K562 (cell line): ENCODE results near the gene LRRC3. TPM values are rescaled to one million over a fixed set of nuclear protein-coding genes. Genes with fewer than 3 reads are reported as not detected.

ENCODE experiments used
- ATAC-seq: fragments of 200-7000 bp; cut with Tn5 transposase; 3 replicates; pipeline ENCODE4 v1.9.1; 2020; ENCODE audit warnings: moderate library complexity
- BruUV-seq: library from RNA; stranded (reverse); fragments of 400-500 nt; replicated peaks from 2 replicates; lab custom pipeline; 2021; lab: Mats Ljungman, UMichigan
- CTCF ChIA-PET: fragments of 300-600 bp; formaldehyde crosslinking; extraction: SDS; loops from one replicate; lab custom pipeline; 2021; ENCODE audit warnings: low intra/inter-chr PET ratio; lab: Yijun Ruan, JAX
- POLR2A ChIA-PET: fragments of 300-600, 350-650 bp; sonication (Branson Sonifier 250); formaldehyde crosslinking; extraction: SDS; loops from one replicate; lab custom pipeline; 2021; ENCODE audit warnings: antibody characterized with exemption, inconsistent platforms; lab: Yijun Ruan, JAX
- DNase-seq, 4 experiments: peaks; one replicate each; pipeline versions ENCODE4 v3.0.0 to v3.0.0-alpha.2; 2011 to 2018; ENCODE audit warnings: low spot score in 3 of 4, mixed read lengths in 3 of 4; ENCODE audit errors: extremely low read depth in 1 of 4
- FAIRE-seq: peaks from 2 replicates; lab custom pipeline; 2011; peaks lifted over from hg19 to GRCh38; lab: Jason Lieb, UNC
- H2AFZ ChIP-seq: 2 replicates; pipeline ENCODE4 v1.6.0; 2011; ENCODE audit warnings: low read depth, low read length, control low read depth, inconsistent platforms
- H3K27ac ChIP-seq: fragments of 200-600 bp; 3 replicates; pipeline ENCODE4 v1.8.0; 2011; ENCODE audit warnings: low read depth, mild to moderate bottlenecking, control low read depth, inconsistent platforms, low read length, moderate library complexity, mixed read lengths; ENCODE audit errors: extremely low read depth
- H3K27me3 ChIP-seq, 2 experiments: fragments of 300-600 bp in 1 of 2; 2 replicates in 1 of 2; 3 replicates in 1 of 2; pipeline versions ENCODE4 v1.6.0 to v1.8.0; 2011; ENCODE audit warnings: inconsistent platforms in 2 of 2, low read length in 2 of 2, mild to moderate bottlenecking in 1 of 2, mixed read lengths in 1 of 2, moderate library complexity in 1 of 2; ENCODE audit not compliant: control insufficient read depth in 2 of 2, insufficient read depth in 2 of 2
- H3K36me3 ChIP-seq: fragments of 300-600 bp; 3 replicates; pipeline ENCODE4 v1.8.0; 2011; ENCODE audit warnings: mild to moderate bottlenecking, low read length, inconsistent platforms; ENCODE audit not compliant: control insufficient read depth, insufficient read depth
- H3K4me1 ChIP-seq, 2 experiments: fragments of 200-600 bp in 1 of 2; replicated peaks in 1 of 2; 2 replicates in 1 of 2; 3 replicates in 1 of 2; pipeline versions ENCODE4 v1.5.1 to v1.8.0; 2011; ENCODE audit warnings: inconsistent platforms in 2 of 2, low read length in 2 of 2, mild to moderate bottlenecking in 1 of 2, mixed read lengths in 1 of 2, moderate library complexity in 1 of 2; ENCODE audit not compliant: control insufficient read depth in 2 of 2, insufficient read depth in 2 of 2
- H3K4me2 ChIP-seq: 2 replicates; pipeline ENCODE4 v1.6.1; 2011; ENCODE audit warnings: low read length, control low read depth, inconsistent platforms, mixed read lengths; ENCODE audit not compliant: insufficient read depth
- H3K4me3 ChIP-seq: fragments of 200-600 bp; sonication (generic), shearing (Covaris generic); 2 replicates; pipeline ENCODE4 v1.5.1; 2016; ENCODE audit warnings: control low read depth, inconsistent platforms
- H3K79me2 ChIP-seq: fragments of 200-600 bp; 3 replicates; pipeline ENCODE4 v1.8.0; 2011; ENCODE audit warnings: low read length, inconsistent platforms; ENCODE audit not compliant: control insufficient read depth, insufficient read depth
- H3K9ac ChIP-seq, 2 experiments: 2 replicates each; pipeline versions ENCODE4 v1.6.0 to v1.6.1; 2011; ENCODE audit warnings: low read depth in 2 of 2, low read length in 2 of 2, control low read depth in 1 of 2, inconsistent platforms in 1 of 2, mild to moderate bottlenecking in 1 of 2, mixed read lengths in 1 of 2; ENCODE audit not compliant: insufficient read depth in 1 of 2
- H3K9me1 ChIP-seq: one replicate; pipeline ENCODE4 v1.6.0; 2011; ENCODE audit warnings: inconsistent platforms, mild to moderate bottlenecking, low read length, moderate library complexity; ENCODE audit not compliant: control insufficient read depth, insufficient read depth
- H3K9me3 ChIP-seq: replicated peaks from 2 replicates; pipeline ENCODE4 v1.5.1; 2011; ENCODE audit warnings: low read depth, low read length, inconsistent platforms; ENCODE audit not compliant: control insufficient read depth, insufficient read depth
- H4K20me1 ChIP-seq: replicated peaks from 2 replicates; pipeline ENCODE4 v1.6.1; 2011; ENCODE audit warnings: low read length, inconsistent platforms, mixed read lengths; ENCODE audit not compliant: control insufficient read depth, insufficient read depth
- CTBP1 ChIP-seq: fragments of 450-650 bp; IDR thresholded peaks from 2 replicates; pipeline ENCODE4 v1.6.1; 2016; ENCODE audit warnings: borderline replicate concordance
- HNRNPH1 ChIP-seq: fragments of 200-400 bp; formaldehyde crosslinking; optimal IDR thresholded peaks from 2 replicates; pipeline ENCODE3; 2017; ENCODE audit warnings: low read depth, mild to moderate bottlenecking, low read length, moderate library complexity
- NR2C2 ChIP-seq, 2 experiments: fragments of 200-800 bp in 1 of 2; sonication (Bioruptor generic) in 1 of 2; sonication (generic) in 1 of 2; formaldehyde crosslinking in 1 of 2; IDR thresholded peaks; 2 replicates each; pipeline versions ENCODE4 v1.6.1 to v1.8.0; 2016 to 2022; ENCODE audit warnings: mild to moderate bottlenecking in 1 of 2, missing compliant biosample characterization in 1 of 2, missing genetic modification characterization in 1 of 2, missing genetic modification reagents in 1 of 2
- POLR2AphosphoS5 ChIP-seq: IDR thresholded peaks from 2 replicates; pipeline ENCODE4 v1.6.1; 2011; ENCODE audit warnings: mild to moderate bottlenecking, low read depth, low read length, moderate library complexity; ENCODE audit not compliant: control insufficient read depth, insufficient read depth
- POLR2B ChIP-seq: fragments of 450-650 bp; IDR thresholded peaks from 2 replicates; pipeline ENCODE4 v1.6.1; 2018; ENCODE audit warnings: low read depth; ENCODE audit not compliant: partially characterized antibody
- TCF15 ChIP-seq: fragments of 250-450 bp; sonication (Bioruptor Pico); IDR thresholded peaks from 2 replicates; pipeline ENCODE4 v1.8.0; 2022; ENCODE audit warnings: moderate library complexity, mild to moderate bottlenecking, inconsistent platforms
- ZBTB49 ChIP-seq: sonication (generic); formaldehyde crosslinking; IDR thresholded peaks from 2 replicates; pipeline ENCODE4 v1.8.0; 2022; ENCODE audit warnings: missing genetic modification reagents, mild to moderate bottlenecking, borderline replicate concordance
- ZFP36 ChIP-seq: fragments of 150-350 bp; IDR thresholded peaks from 2 replicates; pipeline ENCODE4 v1.6.1; 2018; ENCODE audit warnings: low read length, low read depth; ENCODE audit not compliant: partially characterized antibody
- WGBS: fragments of 100-300 bp; shearing (Covaris generic); methylation state at CpG from one replicate; pipeline ENCODE4 v1.1.6; 2016; ENCODE audit warnings: low coverage, mixed read lengths; ENCODE audit not compliant: insufficient coverage; ENCODE audit errors: missing lambda C conversion rate; 5-methylcytosine and 5-hydroxymethylcytosine counted together
- in situ Hi-C: fragments of 300-500 bp; cut with MboI; formaldehyde crosslinking; loops from 4 replicates; pipeline ENCODE4 v1.15.0; 2018; ENCODE audit warnings: inconsistent platforms, mixed read lengths
- intact Hi-C: fragments of 100-400 bp; cut with micrococcal nuclease; formaldehyde crosslinking; loops from 2 replicates; pipeline ENCODE4 v1.14.2; 2022
- polyA plus RNA-seq, 8 experiments: library from polyadenylated mRNA; depleted of rRNA in 4 of 8; stranded (reverse) in 5 of 8; unstranded in 3 of 8; fragments of >200 nt; fragmentation: Nextera tagmentation in 2 of 8; fragmentation: Illumina TruSeq in 1 of 8; extraction: Ambion mirVana in 2 of 8; extraction: Trizol in 1 of 8; gene quantifications; 2 replicates each; pipeline versions ENCODE4 v1.2.1 to v1.2.3, GENCODE V29; 2011 to 2014; ENCODE audit warnings: inconsistent platforms in 1 of 8, missing spikeins in 1 of 8
- total RNA-seq, 7 experiments: library from RNA; depleted of rRNA in 6 of 7; stranded (reverse); fragments of >200 nt in 6 of 7; fragmentation: Illumina TruSeq in 2 of 7; extraction: Trizol in 2 of 7; gene quantifications; 2 replicates each; pipeline versions ENCODE4 v1.2.1 to v1.2.3, GENCODE V29; 2011 to 2021; ENCODE audit warnings: low replicate concordance in 1 of 7

The LRRC3 gene
- total and polyA plus RNA-seq, 9 of the 15 experiments (the other 6 are each of a cell fraction or from before 2014, with no cell fraction given), result 0.04 TPM; not detected in 7

GRCh38 chr21:44439211-44439600 lies 16.1 kb upstream of the LRRC3 start:
- ChIA-PET CTCF (no interaction called here), POLR2A (interaction anchor here (1.0 kb wide), 1 partner anchor 17 kb away, joined by 3 read pairs; no protein-coding TSS in a partner anchor)
- no peak overlapping the region for H3K27ac ChIP-seq
- ATAC-seq (no peak), DNase-seq (no peak), FAIRE-seq (no peak)
- whole genome bisulfite sequencing, result 3% methylated on average over 11 of the region's 11 CpGs
- H3K4me3 ChIP-seq, result no peak overlapping the region
- H3K4me2 ChIP-seq, result no peak overlapping the region
- H3K36me3 ChIP-seq, result no peaks in the 10 kb centered on the region
- H3K79me2 ChIP-seq, result no peaks in the 10 kb centered on the region
- TF ChIP-seq POLR2AphosphoS5 (no peak), ZBTB49 (no peak), HNRNPH1 (no peak), NR2C2 (CRISPR knock-in tag; IDR thresholded peaks at IDR 0.05) (no peak), NR2C2 (tag; IDR thresholded peaks at IDR 0.05) (no peak), ZFP36 (no peak), TCF15 (CRISPR knock-in tag) (no peak), CTBP1 (no peak), POLR2B (no peak)
- peaks cover 12 to 91% of the 10 kb centered on the region in 2 experiments; a peak in 3 of 5 replicates for H3K27me3 ChIP-seq
- in situ Hi-C loops, result no loop called here
- peaks cover 0 to 27% of the 10 kb centered on the region in 2 experiments; a peak in 1 of 5 replicates for H3K4me1 ChIP-seq
- 0 out of 2 replicates have a peak, but pooled peaks cover 9% of the 10 kb centered on the region for H4K20me1 ChIP-seq
- no peak overlapping the region for H2AFZ ChIP-seq
- no peaks in the 10 kb centered on the region for H3K9me1 ChIP-seq
- intact Hi-C loops, result no loop called here
- no TSS peak for BruUV-seq
- no peak overlapping the region for H3K9ac ChIP-seq
- H3K9me3 ChIP-seq, result no peaks in the 10 kb centered on the region
